Endothelial cell of umbilical vein (primary cell): ENCODE results near the gene TSPYL2. TPM values are rescaled to one million over a fixed set of nuclear protein-coding genes. Genes with fewer than 3 reads are reported as not detected.

ENCODE experiments used
- BruUV-seq: library from RNA; stranded (reverse); fragments of 400-500 nt; replicated peaks from 2 replicates; lab custom pipeline; 2021; lab: Mats Ljungman, UMichigan
- CTCF ChIA-PET: fragments of 300-600, 350-600 bp; sonication (Branson Sonifier 250); formaldehyde crosslinking; loops from one replicate; lab custom pipeline; 2021; ENCODE audit warnings: antibody characterized with exemption, inconsistent platforms; lab: Charles Lee
- POLR2A ChIA-PET: fragments of 300-600, 350-600 bp; sonication (Branson Sonifier 250); formaldehyde crosslinking; loops from one replicate; lab custom pipeline; 2021; ENCODE audit warnings: antibody characterized with exemption, inconsistent platforms; lab: Charles Lee
- DNase-seq: peaks from one replicate; pipeline ENCODE4 v3.0.0-alpha.2; 2011; ENCODE audit warnings: low read depth, low spot score
- FAIRE-seq: peaks from 2 replicates; lab custom pipeline; 2011; peaks lifted over from hg19 to GRCh38; lab: Jason Lieb, UNC
- H2AFZ ChIP-seq: 2 replicates; pipeline ENCODE4 v1.6.0; 2012; ENCODE audit warnings: low read depth, low read length, control low read depth, inconsistent platforms
- H3K27ac ChIP-seq: 2 replicates; pipeline ENCODE4 v1.5.1; 2011; ENCODE audit warnings: low read depth, mild to moderate bottlenecking, control low read depth, low read length, moderate library complexity; ENCODE audit not compliant: insufficient read depth
- H3K27me3 ChIP-seq, 2 experiments: 2 replicates each; pipeline versions ENCODE4 v1.6.0 to v1.6.1; 2011; ENCODE audit warnings: low read length in 2 of 2, mixed read lengths in 1 of 2; ENCODE audit not compliant: control insufficient read depth in 2 of 2, insufficient read depth in 2 of 2
- H3K36me3 ChIP-seq, 2 experiments: 2 replicates in 1 of 2; 3 replicates in 1 of 2; pipeline ENCODE4 v1.5.1; 2011; ENCODE audit warnings: low read length in 2 of 2, mild to moderate bottlenecking in 1 of 2, moderate library complexity in 1 of 2; ENCODE audit not compliant: control insufficient read depth in 2 of 2, insufficient read depth in 2 of 2; ENCODE audit errors: extremely low read depth in 1 of 2
- H3K4me1 ChIP-seq: 3 replicates; pipeline ENCODE4 v1.5.1; 2011; ENCODE audit warnings: mild to moderate bottlenecking, low read length; ENCODE audit not compliant: control insufficient read depth, insufficient read depth; ENCODE audit errors: extremely low read depth
- H3K4me2 ChIP-seq: 2 replicates; pipeline ENCODE4 v1.6.1; 2011; ENCODE audit warnings: low read length, control low read depth, mixed read lengths; ENCODE audit not compliant: insufficient read depth
- H3K4me3 ChIP-seq, 3 experiments: fragments of 200-600 bp in 1 of 3; sonication (generic), shearing (Covaris generic) in 1 of 3; replicated peaks in 1 of 3; 2 replicates each; pipeline ENCODE4 v1.5.1; 2011 to 2016; ENCODE audit warnings: control low read depth in 3 of 3, low read length in 3 of 3, mild to moderate bottlenecking in 2 of 3, inconsistent platforms in 1 of 3, low read depth in 1 of 3, moderate library complexity in 1 of 3; ENCODE audit not compliant: insufficient read depth in 1 of 3
- H3K79me2 ChIP-seq: 2 replicates; pipeline ENCODE4 v1.6.0; 2012; ENCODE audit warnings: low read length, inconsistent platforms; ENCODE audit not compliant: control insufficient read depth, insufficient read depth
- H3K9ac ChIP-seq: replicated peaks from 2 replicates; pipeline ENCODE3; 2011; ENCODE audit warnings: low read length, control low read depth; ENCODE audit not compliant: insufficient read depth; ENCODE audit errors: extremely low read depth
- H3K9me1 ChIP-seq: replicated peaks from 3 replicates; pipeline ENCODE4 v1.6.0; 2011; ENCODE audit warnings: mild to moderate bottlenecking, low read length; ENCODE audit not compliant: control insufficient read depth, insufficient read depth; ENCODE audit errors: extremely low read depth
- H3K9me3 ChIP-seq: replicated peaks from 2 replicates; pipeline ENCODE4 v1.5.1; 2012; ENCODE audit warnings: low read length, inconsistent platforms; ENCODE audit not compliant: control insufficient read depth, insufficient read depth
- H4K20me1 ChIP-seq: replicated peaks from 2 replicates; pipeline ENCODE3; 2011; ENCODE audit warnings: mild to moderate bottlenecking, low read length; ENCODE audit not compliant: control insufficient read depth, insufficient read depth; ENCODE audit errors: extremely low read depth
- EZH2 ChIP-seq: IDR thresholded peaks from 2 replicates; pipeline ENCODE4 v1.6.1; 2012; ENCODE audit warnings: borderline replicate concordance, low read depth, mild to moderate bottlenecking, moderate library complexity, low read length, inconsistent platforms; ENCODE audit not compliant: severe bottlenecking
- FOS ChIP-seq: IDR thresholded peaks from 2 replicates; pipeline ENCODE4 v1.6.1; 2011; ENCODE audit warnings: mild to moderate bottlenecking, low read length, moderate library complexity, borderline replicate concordance; ENCODE audit not compliant: insufficient read depth
- GATA2 ChIP-seq: IDR thresholded peaks from 2 replicates; pipeline ENCODE4 v1.7.0; 2011; ENCODE audit warnings: low read depth, mild to moderate bottlenecking, moderate library complexity, mixed read lengths, low read length; ENCODE audit not compliant: insufficient read length, insufficient read depth
- JUN ChIP-seq: IDR thresholded peaks from 2 replicates; pipeline ENCODE4 v1.6.1; 2011; ENCODE audit warnings: borderline replicate concordance, low read depth; ENCODE audit not compliant: insufficient read length, insufficient read depth
- MYC ChIP-seq: IDR thresholded peaks from one replicate; pipeline ENCODE4 v1.6.1; 2011; ENCODE audit warnings: mild to moderate bottlenecking, low read depth, low read length
- POLR2A ChIP-seq: IDR thresholded peaks from 2 replicates; pipeline ENCODE4 v1.6.1; 2012; ENCODE audit warnings: low read depth, mild to moderate bottlenecking, control low read depth, low read length
- POLR2AphosphoS5 ChIP-seq: IDR thresholded peaks from 2 replicates; pipeline ENCODE4 v1.6.1; 2012; ENCODE audit warnings: low read depth, mild to moderate bottlenecking, control low read depth, low read length, moderate library complexity; ENCODE audit not compliant: insufficient read depth
- dilution Hi-C: fragments of 300-500 bp; cut with MboI; formaldehyde crosslinking; loops from one replicate; pipeline ENCODE4 v1.15.0; 2019; ENCODE audit warnings: low sequenced_read_pairs; ENCODE audit not compliant: extremely low pct_ligation_motif_present
- intact Hi-C: fragments of 100-400 bp; cut with micrococcal nuclease; formaldehyde crosslinking; loops from one replicate; pipeline ENCODE4 v1.10.0; 2022
- polyA plus RNA-seq, 4 experiments: library from polyadenylated mRNA; depleted of rRNA in 3 of 4; stranded (reverse) in 3 of 4; unstranded in 1 of 4; fragments of >200 nt; gene quantifications; 2 replicates each; pipeline versions ENCODE4 v1.2.1 to v1.2.3, GENCODE V29; 2011 to 2012; ENCODE audit warnings: missing spikeins in 1 of 4
- total RNA-seq: library from RNA; stranded (reverse); gene quantifications from 2 replicates; pipeline ENCODE4 v1.2.3, GENCODE V29; 2021
- TF ChIP-seq, protein P1 (sequence below), 2 donors: IDR thresholded peaks; 1 replicate in 1 of 2; 2 replicates in 1 of 2; pipeline ENCODE4 v1.5.1; 2011; ENCODE audit warnings: low read length in 2 of 2, mild to moderate bottlenecking in 2 of 2, moderate library complexity in 2 of 2, control low read depth in 1 of 2, inconsistent platforms in 1 of 2, low read depth in 1 of 2; ENCODE audit not compliant: insufficient read depth in 1 of 2; ENCODE audit errors: extremely low read depth in 1 of 2
- TF ChIP-seq, protein P2 (sequence below): IDR thresholded peaks from 2 replicates; pipeline ENCODE4 v1.6.1; 2011; ENCODE audit not compliant: insufficient read depth, insufficient read length

The TSPYL2 gene
- total and polyA plus RNA-seq, 2 donors (not counting 3 experiments of a cell fraction or from before 2014, with no cell fraction given): 17.3 to 17.8 TPM

DNA sequence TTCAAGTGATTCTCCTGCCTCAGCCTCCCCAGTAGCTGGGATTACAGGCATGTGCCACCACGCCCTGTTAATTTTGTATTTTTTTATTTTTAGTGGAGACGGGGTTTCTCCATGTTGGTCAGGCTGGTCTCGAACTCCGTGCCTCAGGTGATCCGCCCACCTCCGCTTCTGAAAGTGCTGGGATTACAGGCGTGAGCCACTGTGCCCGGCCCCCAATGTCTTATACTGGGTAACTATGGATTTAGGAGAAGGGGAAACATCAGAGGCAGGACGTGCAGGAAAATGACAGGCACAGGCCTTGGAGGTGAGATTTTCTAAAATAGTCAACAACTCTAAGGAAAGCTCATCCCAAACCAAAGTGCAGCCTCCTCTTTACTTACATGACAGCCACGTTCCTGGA is 11.1 kb upstream of the TSPYL2 start:
- dilution Hi-C loops: no loop called here

More for the DNA sequence above, 11.1 kb upstream of the TSPYL2 start:
- no peak overlapping the region for H3K9ac ChIP-seq
- CTCF ChIA-PET: no interaction called here
- H3K4me1 ChIP-seq: no peaks in the 10 kb centered on the region
- no peaks in the 10 kb centered on the region for H3K9me3 ChIP-seq
- FAIRE-seq (no peak), DNase-seq (no peak)
- H3K27me3 ChIP-seq: no peaks in the 10 kb centered on the region
- TF ChIP-seq, protein P1, sequence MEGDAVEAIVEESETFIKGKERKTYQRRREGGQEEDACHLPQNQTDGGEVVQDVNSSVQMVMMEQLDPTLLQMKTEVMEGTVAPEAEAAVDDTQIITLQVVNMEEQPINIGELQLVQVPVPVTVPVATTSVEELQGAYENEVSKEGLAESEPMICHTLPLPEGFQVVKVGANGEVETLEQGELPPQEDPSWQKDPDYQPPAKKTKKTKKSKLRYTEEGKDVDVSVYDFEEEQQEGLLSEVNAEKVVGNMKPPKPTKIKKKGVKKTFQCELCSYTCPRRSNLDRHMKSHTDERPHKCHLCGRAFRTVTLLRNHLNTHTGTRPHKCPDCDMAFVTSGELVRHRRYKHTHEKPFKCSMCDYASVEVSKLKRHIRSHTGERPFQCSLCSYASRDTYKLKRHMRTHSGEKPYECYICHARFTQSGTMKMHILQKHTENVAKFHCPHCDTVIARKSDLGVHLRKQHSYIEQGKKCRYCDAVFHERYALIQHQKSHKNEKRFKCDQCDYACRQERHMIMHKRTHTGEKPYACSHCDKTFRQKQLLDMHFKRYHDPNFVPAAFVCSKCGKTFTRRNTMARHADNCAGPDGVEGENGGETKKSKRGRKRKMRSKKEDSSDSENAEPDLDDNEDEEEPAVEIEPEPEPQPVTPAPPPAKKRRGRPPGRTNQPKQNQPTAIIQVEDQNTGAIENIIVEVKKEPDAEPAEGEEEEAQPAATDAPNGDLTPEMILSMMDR (IDR thresholded peaks at IDR 0.05; ENCODE audit: extremely low read depth in 1 of 2, insufficient read depth in 1 of 2, low read depth in 1 of 2, low read length in 2 of 2): no peak
- TF ChIP-seq POLR2AphosphoS5 (no peak), EZH2 (no peak), GATA2 (no peak), JUN (no peak), POLR2A (no peak), FOS (no peak), MYC (no peak)
- TF ChIP-seq, protein P2, sequence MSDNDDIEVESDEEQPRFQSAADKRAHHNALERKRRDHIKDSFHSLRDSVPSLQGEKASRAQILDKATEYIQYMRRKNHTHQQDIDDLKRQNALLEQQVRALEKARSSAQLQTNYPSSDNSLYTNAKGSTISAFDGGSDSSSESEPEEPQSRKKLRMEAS: no peak
- no peaks in the 10 kb centered on the region for H3K79me2 ChIP-seq
- intact Hi-C loops: loop anchor here (1.0 kb wide), 2 partner anchors 18 to 22 kb away; no protein-coding TSS in a partner anchor
- no peak overlapping the region for H3K27ac ChIP-seq
- H3K4me2 ChIP-seq: no peak overlapping the region
- H4K20me1 ChIP-seq: no peaks in the 10 kb centered on the region
- no peaks in the 10 kb centered on the region for H3K9me1 ChIP-seq
- no TSS peak for BruUV-seq
- POLR2A ChIA-PET: no interaction called here
- no peak overlapping the region for H3K4me3 ChIP-seq
- H3K36me3 ChIP-seq: no peaks in the 10 kb centered on the region
- no peak overlapping the region for H2AFZ ChIP-seq
